BJ (cell line): ENCODE data around the gene FFAR4. TPM values are rescaled to one million over a fixed set of nuclear protein-coding genes. Genes with fewer than 3 reads are reported as not detected.

Source experiments
- CTCF ChIA-PET: fragments of 350-600 bp; formaldehyde crosslinking; extraction: SDS; loops from one replicate; lab custom pipeline; 2021; ENCODE audit warnings: antibody characterized with exemption, inconsistent platforms; lab: Yijun Ruan, JAX
- POLR2A ChIA-PET: fragments of 300-600 bp; sonication (Branson Sonifier 250); formaldehyde crosslinking; extraction: SDS; loops from one replicate; lab custom pipeline; 2021; ENCODE audit warnings: antibody characterized with exemption; lab: Charles Lee
- DNase-seq: peaks from one replicate; pipeline ENCODE4 v3.0.0-alpha.2; 2011; ENCODE audit warnings: low read depth
- H3K27me3 ChIP-seq: 2 replicates; pipeline ENCODE4 v1.6.0; 2011; ENCODE audit warnings: low read length; ENCODE audit not compliant: control insufficient read depth, insufficient read depth
- H3K36me3 ChIP-seq: 2 replicates; pipeline ENCODE4 v1.5.1; 2011; ENCODE audit warnings: low read length; ENCODE audit not compliant: control insufficient read depth, insufficient read depth
- H3K4me3 ChIP-seq: 2 replicates; pipeline ENCODE4 v1.5.1; 2011; ENCODE audit warnings: low read depth, mild to moderate bottlenecking, control low read depth, low read length
- polyA plus RNA-seq: library from polyadenylated mRNA; depleted of rRNA; stranded (reverse); fragments of >200 nt; gene quantifications from 2 replicates; pipeline ENCODE4 v1.2.3, GENCODE V29; 2011
- TF ChIP-seq, protein P1 (sequence below): IDR thresholded peaks from 2 replicates; pipeline ENCODE4 v1.5.1; 2011; ENCODE audit warnings: low read depth, mild to moderate bottlenecking, control low read depth, inconsistent platforms, low read length, moderate library complexity; ENCODE audit not compliant: insufficient read depth

Gene FFAR4
- polyA plus RNA-seq, 1 experiment, result not detected

DNA sequence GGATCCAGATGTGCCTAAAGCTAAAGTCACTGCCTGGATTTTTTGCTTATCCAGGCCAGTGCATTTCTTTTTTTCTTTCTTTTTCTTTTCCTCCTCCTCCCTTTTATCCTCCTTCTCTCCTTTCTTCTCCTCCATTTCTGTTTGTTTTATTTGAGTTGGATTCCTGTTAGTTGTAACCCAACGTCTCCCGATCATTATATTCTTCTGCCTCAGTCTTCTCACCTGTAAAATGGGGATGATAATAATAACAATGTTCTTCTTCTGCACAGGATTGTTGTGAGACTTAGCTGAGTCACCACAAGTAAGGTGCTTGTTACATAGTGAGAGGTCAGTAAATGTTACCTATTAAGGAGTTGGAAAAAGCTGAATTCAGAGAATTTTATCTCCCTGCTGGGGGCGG lies 13.7 kb upstream of the FFAR4 start:
- TF ChIP-seq, protein P1, sequence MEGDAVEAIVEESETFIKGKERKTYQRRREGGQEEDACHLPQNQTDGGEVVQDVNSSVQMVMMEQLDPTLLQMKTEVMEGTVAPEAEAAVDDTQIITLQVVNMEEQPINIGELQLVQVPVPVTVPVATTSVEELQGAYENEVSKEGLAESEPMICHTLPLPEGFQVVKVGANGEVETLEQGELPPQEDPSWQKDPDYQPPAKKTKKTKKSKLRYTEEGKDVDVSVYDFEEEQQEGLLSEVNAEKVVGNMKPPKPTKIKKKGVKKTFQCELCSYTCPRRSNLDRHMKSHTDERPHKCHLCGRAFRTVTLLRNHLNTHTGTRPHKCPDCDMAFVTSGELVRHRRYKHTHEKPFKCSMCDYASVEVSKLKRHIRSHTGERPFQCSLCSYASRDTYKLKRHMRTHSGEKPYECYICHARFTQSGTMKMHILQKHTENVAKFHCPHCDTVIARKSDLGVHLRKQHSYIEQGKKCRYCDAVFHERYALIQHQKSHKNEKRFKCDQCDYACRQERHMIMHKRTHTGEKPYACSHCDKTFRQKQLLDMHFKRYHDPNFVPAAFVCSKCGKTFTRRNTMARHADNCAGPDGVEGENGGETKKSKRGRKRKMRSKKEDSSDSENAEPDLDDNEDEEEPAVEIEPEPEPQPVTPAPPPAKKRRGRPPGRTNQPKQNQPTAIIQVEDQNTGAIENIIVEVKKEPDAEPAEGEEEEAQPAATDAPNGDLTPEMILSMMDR, result no peak
- no peaks in the 10 kb centered on the region; the same call in 1 of the 2 replicates for H3K27me3 ChIP-seq
- DNase-seq, result no peak
- ChIA-PET CTCF (interaction anchor here (0.9 to 4.4 kb wide), 4 partner anchors 10 to 303 kb away, joined by 3 to 24 read pairs (median 6); no protein-coding TSS in a partner anchor), POLR2A (no interaction called here)
- H3K36me3 ChIP-seq, result no peaks in the 10 kb centered on the region
- no peak overlapping the region for H3K4me3 ChIP-seq

DNA sequence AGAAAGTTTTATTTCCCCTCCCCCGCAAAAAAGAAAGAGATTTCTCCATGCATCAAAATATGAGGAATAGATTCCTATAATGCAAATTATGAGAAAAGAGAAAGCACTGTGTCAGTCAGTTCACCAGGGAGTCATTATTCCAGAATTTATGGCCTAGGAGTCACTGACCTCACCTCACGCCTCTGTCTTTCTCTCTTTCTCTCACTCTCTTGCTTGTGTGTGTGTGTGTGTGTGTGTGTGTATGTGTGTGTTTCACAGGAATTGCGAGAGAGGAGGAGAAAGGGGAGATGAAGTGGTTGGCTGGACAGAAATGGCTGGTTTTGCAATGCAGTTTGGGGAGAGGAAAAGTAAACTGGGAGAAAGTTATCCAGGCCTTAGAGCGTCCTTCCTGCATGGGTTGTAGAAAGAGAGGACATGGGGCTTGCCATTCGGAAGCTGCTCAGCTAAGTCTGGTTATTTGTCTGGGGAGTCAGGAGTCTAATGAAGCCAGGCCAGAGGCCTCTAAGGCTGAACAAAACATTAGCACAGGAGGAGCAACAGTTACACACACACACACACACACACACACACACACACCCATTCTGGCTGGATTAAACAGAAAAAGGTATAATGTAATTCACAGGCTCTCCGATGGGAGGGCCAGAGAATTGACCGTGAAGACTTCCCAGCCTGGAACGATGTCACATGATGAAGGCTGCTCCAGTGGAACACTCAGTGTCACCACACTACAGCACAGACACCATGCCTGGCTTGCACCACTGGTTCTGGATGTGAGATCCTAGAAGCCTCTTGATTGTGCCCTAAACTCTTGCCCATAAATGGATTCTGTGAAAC lies 12.8 kb upstream of the FFAR4 start:
- CTCF ChIA-PET, result interaction anchor here (0.7 to 4.4 kb wide), 17 partner anchors 10 to 306 kb away, joined by 3 to 24 read pairs (median 5); no protein-coding TSS in a partner anchor
- no peaks in the 10 kb centered on the region for H3K36me3 ChIP-seq
- H3K4me3 ChIP-seq, result no peak overlapping the region
- TF ChIP-seq, protein P1, result no peak
- DNase-seq, result no peak
- POLR2A ChIA-PET, result no interaction called here
- no peaks in the 10 kb centered on the region; the same call in 1 of the 2 replicates for H3K27me3 ChIP-seq

DNA sequence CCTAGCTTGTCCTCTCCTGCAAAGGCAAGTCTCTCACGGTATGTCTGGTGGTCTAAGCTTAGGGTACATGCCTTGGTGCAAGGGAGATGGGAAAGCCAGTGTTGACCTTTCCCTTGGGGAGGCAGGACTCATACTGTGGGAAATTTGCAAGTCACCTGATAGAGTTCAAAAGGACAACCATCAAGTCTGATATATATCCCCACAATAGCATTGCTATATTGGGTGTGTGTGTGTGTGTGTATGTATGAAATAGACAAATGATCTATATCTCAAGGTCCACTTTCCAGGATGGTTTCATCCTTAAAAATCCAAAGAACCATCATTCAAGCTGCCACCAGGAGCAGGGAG lies 12.2 kb upstream of the FFAR4 start:
- Histone ChIP-seq H3K27me3 (no peaks in the 10 kb centered on the region; the same call in 1 of the 2 replicates), H3K4me3 (no peak overlapping the region), H3K36me3 (no peaks in the 10 kb centered on the region)
- TF ChIP-seq, protein P1, result no peak
- no peak for DNase-seq
- ChIA-PET POLR2A (no interaction called here), CTCF (interaction anchor here (0.7 to 4.4 kb wide), 20 partner anchors 9 to 305 kb away, joined by 3 to 24 read pairs (median 5); no protein-coding TSS in a partner anchor)

DNA sequence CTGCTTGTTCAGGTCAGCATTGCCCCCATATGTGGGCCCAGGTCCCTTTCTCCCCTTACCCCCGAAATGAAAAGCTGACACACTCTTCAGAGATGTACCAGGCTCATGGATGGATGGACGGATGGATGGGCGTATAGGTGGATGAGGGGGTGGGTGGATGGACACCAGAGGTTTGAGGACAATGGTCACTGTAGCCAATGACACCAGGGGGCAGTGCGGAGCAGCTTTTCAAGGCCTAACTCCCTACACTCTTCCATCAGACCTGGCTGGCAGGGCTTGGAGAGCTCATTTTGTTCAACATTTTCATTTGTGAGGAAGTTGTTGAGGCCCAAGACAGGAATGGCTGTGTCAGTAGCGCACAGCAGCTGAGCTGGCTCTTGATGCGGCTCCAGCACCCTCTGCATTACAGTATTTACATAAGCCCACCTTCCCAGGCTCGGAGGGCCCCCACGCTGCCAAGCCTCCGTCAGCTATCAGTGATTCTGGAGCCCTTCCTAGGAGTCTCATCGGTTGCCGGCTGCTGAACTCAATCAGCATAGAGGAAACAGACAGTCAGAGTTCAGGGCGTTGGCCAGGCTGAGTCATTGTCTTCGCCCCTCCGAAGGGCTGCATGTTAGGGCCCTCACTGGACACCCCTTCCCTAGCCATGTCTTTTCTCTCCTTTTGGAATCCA lies 11.6 kb upstream of the FFAR4 start:
- TF ChIP-seq, protein P1, result peak; percentile 79
- POLR2A ChIA-PET, result no interaction called here
- no peak for DNase-seq
- Histone ChIP-seq H3K27me3 (no peaks in the 10 kb centered on the region; the same call in 1 of the 2 replicates), H3K36me3 (no peaks in the 10 kb centered on the region), H3K4me3 (no peak overlapping the region)
- CTCF ChIA-PET, result interaction anchor here (0.6 to 4.4 kb wide), 24 partner anchors 9 to 706 kb away, joined by 3 to 24 read pairs (median 4); partner anchors contain the start of gene EXOC6

DNA sequence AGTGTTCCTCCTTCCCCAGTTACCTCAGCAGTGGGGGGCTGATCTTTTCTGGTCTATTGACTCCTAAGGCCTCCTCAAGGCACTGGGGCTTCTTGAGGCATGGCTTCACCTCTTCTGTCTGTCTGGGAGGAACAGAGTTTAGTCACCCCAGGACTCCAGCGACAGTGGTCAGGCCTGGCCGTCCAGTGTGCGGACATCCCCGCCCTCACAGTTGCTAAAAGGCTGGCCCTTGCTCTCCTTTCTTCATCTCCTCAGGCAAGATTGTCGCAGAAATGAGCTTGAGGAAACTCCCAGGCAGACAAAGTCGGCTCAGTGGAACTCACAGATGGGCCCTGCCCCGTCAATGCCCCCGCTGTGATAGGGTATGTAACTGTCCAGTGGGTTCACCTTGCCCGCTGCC lies 7.0 kb upstream of the FFAR4 start:
- no peak for DNase-seq
- H3K4me3 ChIP-seq, result no peak overlapping the region
- TF ChIP-seq, protein P1, result no peak
- H3K36me3 ChIP-seq, result no peaks in the 10 kb centered on the region
- ChIA-PET POLR2A (no interaction called here), CTCF (interaction anchor here (2.7 kb wide), 1 partner anchor 17 kb away, joined by 7 read pairs; no protein-coding TSS in a partner anchor)
- no peaks in the 10 kb centered on the region for H3K27me3 ChIP-seq
